ENCODE measurements around the gene MSMB. TPM values are rescaled to one million over a fixed set of nuclear protein-coding genes. Genes with fewer than 3 reads are reported as not detected.
A peak's percentile ranks its signal among the peaks of the same experiment; 100 is the strongest.

Gene MSMB
- total and polyA plus RNA-seq, 9 of the 15 experiments (the other 6 are each of a cell fraction or from before 2014, with no cell fraction given): 0.21 to 0.60 TPM; not detected in 7

GRCh38 chr10:46022978-46023702, 22.9 kb downstream of the MSMB start (continued):
- TF ChIP-seq ZNF655 (CRISPR knock-in tag; IDR thresholded peaks at IDR 0.05) (no peak), SAFB (IDR thresholded peaks at IDR 0.05; ENCODE audit: borderline replicate concordance, low read depth, low read length) (no peak), ZHX1 (conservative IDR thresholded peaks at IDR 0.05; ENCODE audit: low read length) (no peak; the same call in 1 of the 2 replicates), ZKSCAN1 (IDR thresholded peaks at IDR 0.05; ENCODE audit: low read depth, low read length) (no peak), FIP1L1 (IDR thresholded peaks at IDR 0.05; ENCODE audit: low read depth, low read length, poor library complexity, severe bottlenecking) (peak; percentile 51), RNF2 (IDR thresholded peaks at IDR 0.05) (0 out of 2 replicates have a peak, but pooled peaks have one; percentile 19), ZNF445 (CRISPR knock-in tag; IDR thresholded peaks at IDR 0.05; ENCODE audit: low read depth) (no peak), NFXL1 (CRISPR knock-in tag; IDR thresholded peaks at IDR 0.05) (no peak), ARID4B (CRISPR knock-in tag; IDR thresholded peaks at IDR 0.05) (peak; percentile 77), SMAD4 (CRISPR knock-in tag; conservative IDR thresholded peaks at IDR 0.05) (peak; percentile 80), CTCFL (IDR thresholded peaks at IDR 0.05; ENCODE audit: borderline replicate concordance, insufficient read depth, low read depth, low read length, poor library complexity, severe bottlenecking) (no peak), ZNF436 (CRISPR knock-in tag; IDR thresholded peaks at IDR 0.05) (no peak)
